SK-N-MC (cell line): ENCODE data around the gene TAAR9.

Experiments
- EZH2 ChIP-seq: fragments of 200-600 bp; sonication (generic); IDR thresholded peaks from one replicate; pipeline ENCODE4 v1.6.1; 2017; ENCODE audit warnings: antibody characterized with exemption
- POLR2AphosphoS5 ChIP-seq: IDR thresholded peaks from 2 replicates; pipeline ENCODE4 v1.6.1; 2012; ENCODE audit warnings: mild to moderate bottlenecking, low read depth, low read length, borderline replicate concordance

DNA sequence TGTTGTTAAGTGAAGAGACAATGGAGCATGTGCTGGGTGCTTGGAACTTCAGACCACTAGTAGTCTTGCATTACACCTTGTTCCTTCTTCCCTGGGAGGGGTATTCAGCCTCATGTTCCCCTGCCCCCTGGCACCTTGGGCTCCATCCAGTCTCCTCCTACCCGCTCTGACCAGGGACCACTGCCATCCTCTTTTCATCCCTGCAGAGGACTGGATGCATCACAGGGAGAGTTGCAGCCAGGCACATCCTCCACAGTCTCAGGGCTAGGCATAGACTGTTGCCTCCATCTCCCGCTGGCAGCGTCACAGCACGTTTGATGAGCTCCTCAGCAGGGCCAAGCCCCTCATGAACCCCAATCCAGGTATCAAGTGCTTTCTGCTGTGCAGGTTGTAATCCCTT, 13.1 kb downstream of the TAAR9 start:
- TF ChIP-seq EZH2: no peak
- TF ChIP-seq POLR2AphosphoS5: no peak
